Fibroblast of skin of left quadriceps (primary cell): Measurements from ENCODE around the gene DZANK1.
"Not testable (repeated sequence)": the region's sequence is repeated elsewhere in the genome, so short reads cannot be mapped to it uniquely, and the experiment has no call there.

ENCODE experiments used
- DNase-seq, 2 experiments: peaks; one replicate each; pipeline ENCODE4 v3.0.0-alpha.2; 2013; ENCODE audit warnings: low read depth in 2 of 2

Gene DZANK1

GRCh38 chr20:18377896-18378481 lies 88.8 kb downstream of the DZANK1 start:
- DNase-seq: no peak

GRCh38 chr20:18375551-18375950 lies 91.3 kb downstream of the DZANK1 start:
- not testable (repeated sequence) for DNase-seq

- no peak for DNase-seq
These were observed 94.5 kb downstream of the DZANK1 start for GRCh38 chr20:18372296-18372695.

- DNase-seq: no peak
These were observed 102.1 kb downstream of the DZANK1 start for GRCh38 chr20:18364768-18365167.

- no peak for DNase-seq
These were observed 103.1 kb downstream of the DZANK1 start for GRCh38 chr20:18363708-18364107.

- DNase-seq: no peak
These were observed 103.9 kb downstream of the DZANK1 start for GRCh38 chr20:18362916-18363315.

- no peak for DNase-seq
These were observed 105.2 kb downstream of the DZANK1 start for GRCh38 chr20:18361678-18362077.

GRCh38 chr20:18360635-18361034 lies 106.2 kb downstream of the DZANK1 start:
- DNase-seq: no peak

GRCh38 chr20:18359854-18360253 lies 107.0 kb downstream of the DZANK1 start:
- no peak for DNase-seq

- DNase-seq: not testable (repeated sequence)
These were observed 117.1 kb downstream of the DZANK1 start for GRCh38 chr20:18349749-18350148.
